Activated CD4-positive, alpha-beta T cell treated with anti-CD3 and anti-CD28 coated beads for 24 hours (primary cell): ENCODE results near the gene AFMID.
"Not testable (repeated sequence)": the region's sequence is repeated elsewhere in the genome, so short reads cannot be mapped to it uniquely, and the experiment has no call there.

Experiments
- DNase-seq, 2 donors: peaks; one replicate each; pipeline ENCODE4 v3.0.0-alpha.2; 2020; ENCODE audit warnings: low read depth in 2 of 2

Gene AFMID

GRCh38 chr17:78186692-78187595 lies at the start of gene AFMID, which contains the start of gene TK1:
AFMID (plus strand) TSS chr17:78187362; CDS start chr17:78187371, 9 bp downstream.
TK1 (minus strand) TSS chr17:78187052; CDS start chr17:78186994, 58 bp downstream.
- peak; percentile 80 to 96 for DNase-seq

- no peak for DNase-seq
Measured at GRCh38 chr17:78137392-78138203, 49.6 kb upstream of the AFMID start.

DNA sequence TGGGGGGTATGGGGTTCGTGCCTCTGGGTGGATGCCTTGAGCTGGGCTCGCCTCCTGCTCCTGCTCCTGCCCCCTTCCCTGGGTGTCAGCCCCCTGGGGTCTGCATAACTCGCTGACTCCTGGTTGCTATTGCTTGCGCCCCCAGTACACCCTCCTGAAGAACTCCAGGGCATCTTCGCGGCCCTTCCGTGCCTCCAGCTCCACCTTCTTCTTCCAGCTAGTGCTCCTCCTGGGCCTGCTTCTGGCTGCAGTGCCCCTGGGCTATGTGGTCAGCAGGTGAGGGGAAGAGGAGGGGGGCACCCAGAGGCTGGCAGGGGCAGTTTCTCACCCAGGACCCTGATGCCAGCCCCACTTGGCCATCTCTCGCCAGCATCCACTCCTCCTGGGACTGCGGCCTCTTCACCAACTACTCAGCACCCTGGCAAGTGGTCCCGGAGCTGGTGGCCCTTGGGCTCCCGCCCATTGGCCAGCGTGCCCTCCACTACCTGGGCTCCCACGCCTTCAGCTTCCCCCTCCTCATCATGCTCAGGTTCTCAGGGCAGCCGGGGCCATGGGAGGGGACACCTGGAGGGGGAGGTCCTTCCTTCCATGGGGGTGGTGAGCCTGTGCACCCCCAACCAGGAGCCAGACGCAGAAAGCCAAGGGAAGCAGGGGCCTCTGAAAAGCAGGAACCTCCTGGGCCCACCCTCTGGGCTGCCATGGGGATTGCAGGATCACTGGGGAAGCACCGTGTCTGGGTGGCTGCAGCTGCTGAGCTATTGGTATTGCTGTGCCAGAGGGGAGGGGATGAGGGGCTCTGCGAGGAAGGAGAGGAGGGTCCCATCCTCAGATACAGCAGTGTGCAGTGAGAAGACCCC lies 48.7 kb upstream of the AFMID start:
- DNase-seq = no peak

DNA sequence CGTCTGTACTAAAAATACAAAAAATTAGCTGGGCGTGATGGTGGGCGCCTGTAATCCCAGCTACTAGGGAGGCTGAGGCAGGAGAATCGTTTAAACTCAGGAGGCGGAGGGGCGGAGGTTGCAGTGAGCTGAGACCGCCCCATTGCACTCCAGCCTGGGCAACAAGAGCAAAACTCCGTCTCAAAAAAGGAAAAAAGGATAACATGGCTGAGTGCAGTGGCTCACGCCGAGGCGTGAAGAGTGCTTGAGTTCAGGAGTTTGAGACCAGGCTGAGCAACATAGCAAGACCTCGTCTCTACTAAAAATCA lies 47.3 kb upstream of the AFMID start:
- not testable (repeated sequence) for DNase-seq

DNA sequence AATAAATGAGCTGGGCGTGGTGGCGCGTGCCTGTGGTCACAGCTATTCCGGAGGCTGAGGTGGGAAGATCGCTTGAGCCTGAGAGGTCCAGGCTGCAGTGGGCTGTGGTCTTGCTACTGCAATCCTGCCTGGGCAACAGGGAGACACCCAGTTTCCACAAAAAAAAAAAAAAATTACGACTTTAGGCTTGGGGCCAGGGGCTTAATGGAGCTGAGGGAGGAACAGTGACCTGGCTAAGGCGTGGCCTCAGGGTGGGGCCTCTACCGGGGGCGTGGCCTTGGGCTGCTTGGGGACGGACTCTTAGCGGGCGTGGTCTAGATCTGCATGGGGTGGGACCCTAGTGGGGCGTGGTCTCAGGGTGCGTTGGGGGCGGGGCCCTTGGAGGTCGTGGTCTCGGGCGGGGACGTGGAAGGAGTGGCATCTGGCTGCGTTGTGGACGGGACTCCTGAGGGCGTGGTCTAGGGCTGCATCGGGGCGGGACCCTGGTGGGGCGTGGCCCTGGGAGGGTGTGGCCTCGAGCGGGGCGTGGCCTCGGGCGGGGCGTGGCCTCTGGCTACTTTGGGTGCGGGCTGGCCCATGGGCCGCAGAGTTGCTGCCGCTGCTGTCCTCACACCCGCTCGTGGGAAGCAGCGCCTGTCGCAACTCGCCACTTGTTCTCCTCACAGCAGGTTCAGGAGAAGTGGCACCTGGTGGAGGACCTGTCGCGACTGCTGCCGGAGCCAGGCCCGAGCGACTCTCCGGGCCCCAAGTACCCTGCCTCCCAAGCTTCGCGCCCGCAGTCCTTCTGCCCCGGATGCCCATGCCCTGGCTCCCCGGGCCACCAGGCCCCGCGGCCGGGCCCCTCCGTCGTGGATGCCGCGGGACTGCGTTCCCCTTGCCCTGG lies 46.8 kb upstream of the AFMID start:
- peak; percentile 85 to 96 for DNase-seq

GRCh38 chr17:78141437-78142118 lies 45.6 kb upstream of the AFMID start:
- DNase-seq = no peak

DNA sequence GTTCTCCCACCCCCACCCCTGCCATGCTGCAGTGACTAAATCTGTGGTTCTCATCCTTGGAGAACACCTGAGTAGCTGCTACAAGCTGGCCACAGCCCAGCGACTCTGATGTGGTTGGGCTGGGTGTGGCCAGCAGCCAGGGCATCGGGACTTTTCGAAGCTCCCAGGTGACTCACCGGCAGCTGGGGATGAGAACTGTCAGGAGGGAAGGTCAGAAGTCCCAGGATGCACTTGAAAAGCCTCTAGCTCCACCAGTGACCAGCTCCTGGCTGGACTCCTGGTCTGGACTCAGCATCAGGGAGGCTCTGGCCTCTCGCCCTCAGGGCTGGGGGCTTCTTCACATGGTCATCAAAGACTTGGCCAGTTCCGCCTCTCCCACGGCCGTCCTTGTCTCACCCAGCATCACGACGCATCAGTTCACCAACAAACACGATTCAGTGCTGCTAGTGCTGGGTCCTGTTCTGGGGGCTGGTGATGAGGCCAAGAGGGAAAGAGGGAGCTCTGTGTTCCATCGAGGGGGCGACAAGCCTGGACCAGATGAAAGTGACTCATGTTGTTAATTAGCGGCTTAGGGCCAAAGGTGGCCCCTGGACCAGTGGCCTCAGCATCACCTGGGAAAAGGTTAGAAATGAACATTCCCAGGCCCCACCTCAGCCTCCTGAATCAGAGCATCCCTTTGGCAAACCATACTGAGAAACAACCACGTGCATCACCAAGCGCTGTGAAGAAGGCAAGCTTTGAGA lies 44.9 kb upstream of the AFMID start:
- DNase-seq = no peak

GRCh38 chr17:78143214-78144146 lies 43.7 kb upstream of the AFMID start:
- DNase-seq = no peak

GRCh38 chr17:78144147-78144719 lies 42.9 kb upstream of the AFMID start:
- no peak for DNase-seq

DNA sequence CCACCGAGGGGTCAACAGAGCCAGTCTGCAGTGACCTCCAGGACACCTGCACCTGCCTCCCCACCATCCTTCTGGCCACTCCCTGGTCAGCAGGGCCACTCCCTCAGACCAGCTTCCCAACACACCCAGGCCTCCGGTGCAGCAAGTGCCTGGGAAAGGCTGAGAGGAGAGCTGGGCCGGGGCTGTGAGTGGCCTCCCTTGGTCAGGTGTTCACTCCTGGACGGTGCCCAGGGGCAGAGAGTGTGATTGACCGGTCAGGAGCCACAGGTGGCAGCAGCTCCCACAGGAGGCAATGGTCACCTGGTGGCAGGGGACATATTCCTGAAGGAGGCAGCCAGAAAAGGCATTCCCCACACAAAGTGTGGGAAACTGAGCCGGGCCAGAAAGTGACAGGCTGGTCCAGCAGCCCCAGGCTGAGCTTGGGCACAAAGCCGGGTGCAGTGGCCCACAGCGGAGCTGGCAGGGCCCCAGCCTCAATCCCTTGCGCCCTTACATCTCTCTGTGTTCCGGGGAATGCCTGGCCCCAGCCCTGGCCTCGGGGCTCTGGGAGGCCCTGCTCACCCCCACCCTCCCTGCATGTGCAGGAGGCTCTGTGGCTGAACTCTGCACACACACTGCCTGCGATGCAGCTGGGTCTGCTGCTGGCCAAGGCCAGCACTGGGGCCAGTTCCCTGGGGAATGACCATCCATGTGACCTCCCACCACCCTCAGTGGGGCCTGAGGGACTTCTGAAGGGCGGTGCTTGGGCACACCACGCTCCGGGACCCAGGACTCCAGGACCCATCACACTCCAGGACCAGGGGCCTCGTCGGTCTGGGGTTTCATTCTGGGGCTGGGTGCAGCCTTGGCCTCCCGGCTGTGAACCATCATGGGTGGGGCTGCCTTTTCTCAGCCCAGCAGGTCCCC lies 42.2 kb upstream of the AFMID start:
- no peak for DNase-seq

DNA sequence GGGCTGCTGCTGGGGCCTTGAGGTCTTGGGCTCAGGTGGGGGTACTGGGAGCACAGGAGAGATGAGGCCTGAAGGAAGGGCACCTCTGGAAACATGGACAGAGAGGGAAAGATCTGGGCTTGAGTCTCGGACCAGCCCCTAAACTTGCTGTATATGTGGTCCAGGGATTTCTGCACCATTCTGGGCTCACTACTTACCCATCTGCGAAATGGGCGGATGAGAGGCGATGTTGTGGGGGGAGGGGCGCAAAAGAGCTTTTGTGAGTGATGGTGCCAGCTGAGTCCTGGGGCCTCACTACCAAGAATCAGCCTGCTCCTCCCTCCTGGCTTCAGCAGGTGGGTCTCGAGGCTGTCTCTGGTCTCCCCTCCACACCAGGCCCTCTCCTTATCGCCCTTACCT lies 40.7 kb upstream of the AFMID start:
- DNase-seq = no peak

DNA sequence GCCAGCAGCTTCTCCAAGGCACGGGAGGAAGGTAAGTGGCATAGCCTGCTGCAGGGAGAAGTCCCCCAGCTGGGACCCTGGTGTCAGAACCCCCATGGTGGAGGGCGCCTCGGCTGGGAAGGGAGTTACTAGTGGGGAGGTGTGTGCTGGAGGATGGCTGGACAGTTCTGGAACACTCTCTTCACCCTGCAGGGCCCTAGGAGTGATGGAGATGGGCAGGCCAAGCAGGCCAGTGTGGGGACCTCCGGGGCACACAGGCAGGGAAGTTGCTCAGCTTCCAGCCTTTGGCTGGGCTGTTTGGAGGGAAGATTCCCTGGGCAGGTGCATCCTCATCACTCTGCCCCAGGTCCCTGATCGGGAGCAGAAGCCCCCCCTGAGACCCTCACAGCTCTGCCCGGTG lies 40.3 kb upstream of the AFMID start:
- DNase-seq = no peak

- DNase-seq = no peak
Measured at GRCh38 chr17:78147315-78147998, 39.7 kb upstream of the AFMID start.

- DNase-seq = no peak
Measured at GRCh38 chr17:78148286-78149016, 38.7 kb upstream of the AFMID start.

DNA sequence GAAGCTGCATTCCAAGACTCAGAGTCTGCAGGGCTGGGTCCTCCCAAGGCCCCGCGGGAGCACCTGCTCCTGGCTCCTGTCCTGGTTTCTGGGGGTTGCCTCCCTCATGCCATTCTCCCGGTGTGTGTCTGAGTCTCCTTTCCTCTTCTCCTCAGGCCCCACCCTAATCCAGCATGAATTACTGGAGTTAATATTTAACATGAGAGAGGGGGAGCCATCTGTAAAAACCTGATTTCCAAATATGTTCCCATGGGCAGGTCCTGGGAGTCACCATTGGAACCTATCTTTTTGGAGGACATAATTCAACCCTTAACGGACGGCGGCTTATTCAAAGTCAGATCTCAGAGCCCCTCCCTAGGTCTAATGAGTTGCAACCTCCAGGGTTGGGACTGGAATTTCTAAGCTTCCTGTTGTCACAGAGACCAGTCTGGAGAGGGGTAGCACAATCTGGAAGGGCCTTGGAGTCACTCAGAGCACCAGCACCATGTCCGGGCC lies 35.6 kb upstream of the AFMID start:
- no peak for DNase-seq
